ENCODE results near the gene UBE2G2.

The UBE2G2 gene

GRCh38 chr21:44750675-44751025 lies 51.0 kb downstream of the UBE2G2 start:
- H3K27ac Mint-ChIP-seq (ENCODE audit: low read depth) = no peak overlapping the region
- peaks cover 12% of the 10 kb centered on the region for H3K27me3 Mint-ChIP-seq
- peaks cover 2% of the 10 kb centered on the region for H3K36me3 Mint-ChIP-seq (ENCODE audit: insufficient read depth)
- no peak for ATAC-seq (replicated peaks; ENCODE audit: extremely low read depth, poor library complexity, severe bottlenecking)
- no peak for DNase-seq (ENCODE audit: low spot score in 2 of 2)
- no peak overlapping the region for H3K4me3 Mint-ChIP-seq
- no peaks in the 10 kb centered on the region for H3K9me3 Mint-ChIP-seq
- no peaks in the 10 kb centered on the region for H3K4me1 Mint-ChIP-seq

GRCh38 chr21:44749759-44750674 lies 51.6 kb downstream of the UBE2G2 start:
- ATAC-seq (replicated peaks; ENCODE audit: extremely low read depth, poor library complexity, severe bottlenecking) (no peak), DNase-seq (ENCODE audit: low spot score in 2 of 2) (no peak)
- Mint-ChIP-seq H3K36me3 (ENCODE audit: insufficient read depth) (peaks cover 2% of the 10 kb centered on the region), H3K4me3 (no peak overlapping the region), H3K9me3 (no peaks in the 10 kb centered on the region), H3K27me3 (peaks cover 12% of the 10 kb centered on the region), H3K4me1 (no peaks in the 10 kb centered on the region), H3K27ac (ENCODE audit: low read depth) (no peak overlapping the region)

- Mint-ChIP-seq H3K4me3 (no peak overlapping the region), H3K9me3 (no peaks in the 10 kb centered on the region), H3K36me3 (ENCODE audit: insufficient read depth) (peaks cover 2% of the 10 kb centered on the region), H3K27me3 (peaks cover 12% of the 10 kb centered on the region), H3K27ac (ENCODE audit: low read depth) (no peak overlapping the region), H3K4me1 (no peaks in the 10 kb centered on the region)
- ATAC-seq (replicated peaks; ENCODE audit: extremely low read depth, poor library complexity, severe bottlenecking) (no peak), DNase-seq (ENCODE audit: low spot score in 2 of 2) (no peak)
Measured at GRCh38 chr21:44749116-44749758, 52.4 kb downstream of the UBE2G2 start.

- ATAC-seq (replicated peaks; ENCODE audit: extremely low read depth, poor library complexity, severe bottlenecking) = no peak
- H3K4me3 Mint-ChIP-seq = no peak overlapping the region
Measured at GRCh38 chr21:44748621-44749020, 53.0 kb downstream of the UBE2G2 start.

GRCh38 chr21:44742418-44743153 lies 59.0 kb downstream of the UBE2G2 start:
- DNase-seq (ENCODE audit: low spot score in 2 of 2) = no peak
- H3K4me3 Mint-ChIP-seq = no peak overlapping the region

More at GRCh38 chr21:44748621-44749020, 53.0 kb downstream of the UBE2G2 start:
- H3K9me3 Mint-ChIP-seq = no peaks in the 10 kb centered on the region
- no peaks in the 10 kb centered on the region for H3K4me1 Mint-ChIP-seq
- peaks cover 2% of the 10 kb centered on the region for H3K36me3 Mint-ChIP-seq (ENCODE audit: insufficient read depth)
- no peak for DNase-seq (ENCODE audit: low spot score in 2 of 2)
- peaks cover 12% of the 10 kb centered on the region for H3K27me3 Mint-ChIP-seq
- H3K27ac Mint-ChIP-seq (ENCODE audit: low read depth) = no peak overlapping the region

GRCh38 chr21:44741921-44742320 lies 59.7 kb downstream of the UBE2G2 start:
- no peak overlapping the region for H3K27ac Mint-ChIP-seq (ENCODE audit: low read depth)
- no peak for ATAC-seq (replicated peaks; ENCODE audit: extremely low read depth, poor library complexity, severe bottlenecking)

More at GRCh38 chr21:44742418-44743153, 59.0 kb downstream of the UBE2G2 start:
- no peak for ATAC-seq (replicated peaks; ENCODE audit: extremely low read depth, poor library complexity, severe bottlenecking)
- Mint-ChIP-seq H3K4me1 (peaks cover 3% of the 10 kb centered on the region), H3K27ac (ENCODE audit: low read depth) (no peak overlapping the region), H3K36me3 (ENCODE audit: insufficient read depth) (no peaks in the 10 kb centered on the region), H3K9me3 (no peaks in the 10 kb centered on the region), H3K27me3 (no peaks in the 10 kb centered on the region)

GRCh38 chr21:44740742-44741141 lies 60.9 kb downstream of the UBE2G2 start:
- peaks cover 9% of the 10 kb centered on the region for H3K4me1 Mint-ChIP-seq
- ATAC-seq (replicated peaks; ENCODE audit: extremely low read depth, poor library complexity, severe bottlenecking) (no peak), DNase-seq (ENCODE audit: low spot score in 2 of 2) (no peak)
- H3K4me3 Mint-ChIP-seq = no peak overlapping the region
- no peaks in the 10 kb centered on the region for H3K27me3 Mint-ChIP-seq
- H3K27ac Mint-ChIP-seq (ENCODE audit: low read depth) = no peak overlapping the region
- H3K9me3 Mint-ChIP-seq = no peaks in the 10 kb centered on the region
- H3K36me3 Mint-ChIP-seq (ENCODE audit: insufficient read depth) = no peaks in the 10 kb centered on the region

More at GRCh38 chr21:44741921-44742320, 59.7 kb downstream of the UBE2G2 start:
- Mint-ChIP-seq H3K4me3 (no peak overlapping the region), H3K27me3 (no peaks in the 10 kb centered on the region), H3K4me1 (peaks cover 9% of the 10 kb centered on the region), H3K9me3 (no peaks in the 10 kb centered on the region), H3K36me3 (ENCODE audit: insufficient read depth) (no peaks in the 10 kb centered on the region)
- no peak for DNase-seq (ENCODE audit: low spot score in 2 of 2)

- H3K36me3 Mint-ChIP-seq (ENCODE audit: insufficient read depth) = no peaks in the 10 kb centered on the region
- no peak for ATAC-seq (replicated peaks; ENCODE audit: extremely low read depth, poor library complexity, severe bottlenecking)
- H3K27ac Mint-ChIP-seq (ENCODE audit: low read depth) = no peak overlapping the region
- no peak for DNase-seq (ENCODE audit: low spot score in 2 of 2)
- no peaks in the 10 kb centered on the region for H3K9me3 Mint-ChIP-seq
- no peak overlapping the region for H3K4me3 Mint-ChIP-seq
- no peaks in the 10 kb centered on the region for H3K27me3 Mint-ChIP-seq
- H3K4me1 Mint-ChIP-seq = peaks cover 9% of the 10 kb centered on the region
Measured at GRCh38 chr21:44739316-44739715, 62.3 kb downstream of the UBE2G2 start.

- Mint-ChIP-seq H3K4me3 (no peak overlapping the region), H3K27ac (ENCODE audit: low read depth) (no peak overlapping the region), H3K27me3 (peaks cover under 1% of the 10 kb centered on the region), H3K9me3 (no peaks in the 10 kb centered on the region), H3K36me3 (ENCODE audit: insufficient read depth) (no peaks in the 10 kb centered on the region), H3K4me1 (peaks cover 9% of the 10 kb centered on the region)
- DNase-seq (ENCODE audit: low spot score in 2 of 2) (no peak), ATAC-seq (replicated peaks; ENCODE audit: extremely low read depth, poor library complexity, severe bottlenecking) (no peak)
Measured at GRCh38 chr21:44738621-44739020, 63.0 kb downstream of the UBE2G2 start.

- no peaks in the 10 kb centered on the region for H3K9me3 Mint-ChIP-seq
- no peak overlapping the region for H3K27ac Mint-ChIP-seq (ENCODE audit: low read depth)
- DNase-seq (ENCODE audit: low spot score in 2 of 2) (no peak), ATAC-seq (replicated peaks; ENCODE audit: extremely low read depth, poor library complexity, severe bottlenecking) (no peak)
- H3K4me1 Mint-ChIP-seq = peaks cover 9% of the 10 kb centered on the region
- H3K36me3 Mint-ChIP-seq (ENCODE audit: insufficient read depth) = no peaks in the 10 kb centered on the region
- no peak overlapping the region for H3K4me3 Mint-ChIP-seq
- peaks cover 6% of the 10 kb centered on the region for H3K27me3 Mint-ChIP-seq
Measured at GRCh38 chr21:44737706-44738354, 63.8 kb downstream of the UBE2G2 start.

GRCh38 chr21:44736291-44737004 lies 65.2 kb downstream of the UBE2G2 start:
- Mint-ChIP-seq H3K4me3 (no peak overlapping the region), H3K4me1 (peaks cover 9% of the 10 kb centered on the region), H3K27me3 (peaks cover 17% of the 10 kb centered on the region), H3K36me3 (ENCODE audit: insufficient read depth) (no peaks in the 10 kb centered on the region), H3K27ac (ENCODE audit: low read depth) (no peak overlapping the region), H3K9me3 (no peaks in the 10 kb centered on the region)
- DNase-seq (ENCODE audit: low spot score in 2 of 2) = no peak
- no peak for ATAC-seq (replicated peaks; ENCODE audit: extremely low read depth, poor library complexity, severe bottlenecking)

- no peaks in the 10 kb centered on the region for H3K9me3 Mint-ChIP-seq
- H3K36me3 Mint-ChIP-seq (ENCODE audit: insufficient read depth) = no peaks in the 10 kb centered on the region
- peaks cover 19% of the 10 kb centered on the region for H3K27me3 Mint-ChIP-seq
- peaks cover 9% of the 10 kb centered on the region for H3K4me1 Mint-ChIP-seq
- no peak for DNase-seq (ENCODE audit: low spot score in 2 of 2)
- no peak overlapping the region for H3K27ac Mint-ChIP-seq (ENCODE audit: low read depth)
- no peak for ATAC-seq (replicated peaks; ENCODE audit: extremely low read depth, poor library complexity, severe bottlenecking)
- no peak overlapping the region for H3K4me3 Mint-ChIP-seq
Measured at GRCh38 chr21:44735821-44736220, 65.8 kb downstream of the UBE2G2 start.
